HG02973 (cell line): ENCODE data around the gene SLC22A12.

ENCODE experiments used
- ATAC-seq: cut with Tn5 transposase; IDR thresholded peaks from one replicate; pipeline ENCODE4 v1.9.1; 2021; ENCODE audit warnings: moderate library complexity; ENCODE audit not compliant: unreplicated experiment

The SLC22A12 gene

GRCh38 chr11:64562723-64563351 lies 28.2 kb upstream of the SLC22A12 start:
- ATAC-seq: no peak

DNA sequence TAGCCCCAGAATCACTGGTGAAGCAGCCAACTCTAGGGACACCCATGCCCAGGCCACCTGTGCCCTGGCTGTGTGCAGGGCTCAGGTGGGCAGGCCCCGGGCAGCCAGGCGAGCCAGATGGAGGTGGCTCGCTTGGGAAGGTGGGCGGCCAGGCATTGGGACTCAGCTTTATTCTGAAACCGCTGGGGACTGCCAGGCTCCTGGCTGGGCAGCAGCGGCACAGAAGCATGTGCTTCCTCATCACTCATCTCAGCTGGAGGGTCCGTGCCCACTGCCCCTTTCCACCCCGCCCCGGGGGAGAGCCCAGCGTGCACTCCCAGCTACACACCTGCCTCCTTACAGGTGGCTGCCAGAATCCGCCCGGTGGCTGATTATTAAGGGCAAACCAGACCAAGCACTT lies 27.1 kb upstream of the SLC22A12 start:
- no peak for ATAC-seq

GRCh38 chr11:64564419-64564818 lies 26.6 kb upstream of the SLC22A12 start:
- no peak for ATAC-seq

DNA sequence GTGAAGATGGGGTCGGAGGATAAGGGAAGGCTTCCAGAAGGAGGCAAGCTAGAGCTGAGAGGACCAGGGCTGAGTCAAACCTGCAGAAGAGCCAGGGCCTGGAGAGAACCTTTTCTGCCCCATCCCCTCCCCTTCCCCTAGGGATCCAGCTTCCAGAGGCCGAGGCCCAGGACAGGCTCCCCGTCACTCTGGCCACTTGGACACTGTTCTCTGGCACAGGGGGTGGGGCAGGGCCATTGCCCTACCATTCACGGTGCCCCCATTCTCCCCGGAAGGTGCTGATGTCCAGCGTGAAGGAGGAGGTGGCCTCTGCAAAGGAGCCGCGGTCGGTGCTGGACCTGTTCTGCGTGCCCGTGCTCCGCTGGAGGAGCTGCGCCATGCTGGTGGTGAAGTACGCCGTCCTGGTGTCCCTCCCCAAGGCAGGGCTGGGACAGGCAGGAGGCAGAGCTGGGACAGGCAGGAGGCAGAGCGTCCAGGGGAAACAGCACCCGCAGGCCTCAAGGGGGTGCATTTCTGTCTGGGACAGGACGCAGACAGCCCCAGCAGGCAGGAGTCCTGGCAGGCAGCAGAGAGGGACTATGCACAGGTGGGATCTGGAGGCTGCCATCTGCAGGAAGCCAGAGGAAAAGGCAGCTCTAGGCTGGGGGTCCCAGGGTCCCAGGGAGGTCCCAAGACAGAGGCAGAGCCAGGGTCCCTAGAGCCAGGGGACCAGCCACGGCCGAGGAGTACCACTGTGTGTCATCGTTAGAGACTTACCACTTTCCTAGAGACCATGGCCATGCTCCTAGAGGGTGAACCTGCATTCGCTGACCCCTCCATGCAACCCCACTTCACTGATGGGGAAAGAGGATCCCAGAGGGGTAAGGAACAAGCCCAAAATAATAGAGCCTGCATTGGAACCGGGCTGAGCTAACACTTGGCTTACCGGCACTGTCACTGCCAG lies 25.8 kb upstream of the SLC22A12 start:
- ATAC-seq: no peak

DNA sequence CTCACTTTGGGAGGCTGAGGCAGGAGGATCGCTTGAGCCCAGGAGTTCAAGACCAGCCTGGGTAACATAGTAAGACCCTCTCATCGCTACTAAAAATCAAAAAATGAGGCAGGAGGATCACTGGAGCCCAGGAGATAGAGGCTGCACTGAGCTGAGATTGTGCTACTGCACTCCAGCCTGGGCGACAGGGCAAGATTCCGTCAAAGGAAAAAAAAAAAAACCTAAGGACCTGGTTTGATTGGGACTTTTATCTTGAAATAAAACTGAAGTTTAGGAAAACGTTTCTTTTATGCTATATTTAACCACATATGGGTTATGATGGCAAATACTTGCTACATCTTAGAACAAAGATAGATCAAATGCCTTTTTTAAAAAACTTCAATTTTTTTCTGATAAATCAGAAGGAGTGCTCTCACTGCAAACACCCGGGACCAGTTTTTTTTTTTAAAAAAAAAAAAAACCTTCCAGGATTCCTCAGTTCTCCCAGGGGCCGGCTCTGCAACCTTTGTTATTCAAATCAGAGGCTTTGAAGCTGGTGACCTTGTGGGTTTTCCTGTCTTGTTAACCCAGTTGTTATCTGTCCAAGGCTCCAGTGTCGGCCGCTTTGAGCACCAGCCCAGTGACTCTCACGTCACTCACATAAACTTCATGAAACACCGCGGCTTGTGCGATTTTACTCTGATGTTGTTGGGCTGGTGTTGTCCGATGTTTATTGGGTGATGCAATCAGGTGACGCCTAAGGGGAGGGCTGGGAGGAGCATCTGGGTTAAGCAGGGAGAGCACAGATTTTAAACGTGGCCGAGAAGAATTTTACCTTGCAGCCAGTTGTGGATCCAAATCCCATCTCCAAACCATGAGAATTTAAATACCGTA lies 24.7 kb upstream of the SLC22A12 start:
- no peak for ATAC-seq

DNA sequence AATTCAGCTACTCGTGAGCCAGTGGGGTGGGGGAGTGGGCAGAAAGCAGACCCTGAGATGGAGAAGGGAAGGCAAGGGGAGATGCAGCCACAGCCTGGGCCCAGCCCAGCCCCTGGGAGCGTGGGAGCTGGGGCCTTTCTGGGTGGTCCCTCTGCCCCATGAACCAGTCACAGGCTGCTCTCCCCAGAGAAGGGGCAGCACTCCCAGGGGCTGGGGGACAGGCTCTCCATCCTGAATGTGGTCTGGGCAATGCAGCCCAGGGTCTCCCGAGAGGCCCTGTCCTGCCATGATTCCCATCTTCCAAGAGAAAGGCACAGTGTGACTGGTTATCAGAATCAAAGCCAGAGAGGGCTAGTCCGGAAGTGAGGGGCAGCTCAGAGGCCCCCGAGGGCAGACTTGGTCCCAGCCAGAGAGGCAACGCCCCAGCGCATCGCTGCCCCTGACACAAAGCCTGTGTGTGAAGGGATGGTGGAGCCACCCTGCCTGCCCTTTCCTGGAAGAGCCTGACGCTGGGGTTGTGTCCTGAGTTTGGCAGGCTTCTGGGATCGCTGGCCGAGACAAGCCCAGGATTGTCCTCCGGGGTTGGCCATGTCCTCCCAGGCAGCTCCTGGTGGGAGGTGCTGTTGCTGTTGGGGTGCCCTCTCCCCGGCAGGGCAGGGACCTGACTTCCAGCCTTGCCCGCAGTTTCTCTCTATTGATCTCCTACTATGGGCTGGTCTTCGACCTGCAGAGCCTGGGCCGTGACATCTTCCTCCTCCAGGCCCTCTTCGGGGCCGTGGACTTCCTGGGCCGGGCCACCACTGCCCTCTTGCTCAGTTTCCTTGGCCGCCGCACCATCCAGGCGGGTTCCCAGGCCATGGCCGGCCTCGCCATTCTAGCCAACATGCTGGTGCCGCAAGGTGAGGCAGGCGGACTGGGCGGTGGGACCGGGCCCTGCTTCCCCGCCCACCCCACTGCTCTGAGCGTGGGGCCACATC lies 23.8 kb upstream of the SLC22A12 start:
- ATAC-seq: no peak

DNA sequence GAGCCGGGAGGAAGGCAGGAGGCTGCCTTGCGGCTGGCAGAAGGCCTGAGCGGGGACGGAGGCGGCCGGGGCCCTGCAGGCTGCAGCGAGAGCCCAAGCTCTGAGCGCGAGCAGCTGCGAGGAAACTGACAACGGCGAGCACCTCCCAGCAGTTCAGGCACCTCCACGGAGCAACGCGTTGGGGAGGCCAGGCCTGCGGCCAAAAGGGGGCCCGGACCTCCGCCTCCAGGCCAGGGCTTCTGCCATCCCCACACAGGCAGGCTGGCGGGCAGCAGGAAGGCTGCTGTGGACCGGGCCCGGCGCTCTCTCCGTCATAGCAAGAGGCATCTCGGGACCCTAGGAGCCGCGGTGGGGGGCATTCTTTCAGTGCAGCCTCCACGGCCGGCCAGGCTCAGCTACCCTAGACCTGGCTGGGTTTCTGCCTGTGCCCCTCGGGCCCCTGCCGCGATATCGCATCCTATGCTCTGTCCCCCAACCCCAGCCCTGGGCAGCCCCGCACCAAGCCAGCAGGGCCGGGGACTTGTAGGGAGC lies 22.9 kb upstream of the SLC22A12 start:
- ATAC-seq: no peak

- ATAC-seq: no peak
Observed at GRCh38 chr11:64568584-64569140, 22.4 kb upstream of the SLC22A12 start.

DNA sequence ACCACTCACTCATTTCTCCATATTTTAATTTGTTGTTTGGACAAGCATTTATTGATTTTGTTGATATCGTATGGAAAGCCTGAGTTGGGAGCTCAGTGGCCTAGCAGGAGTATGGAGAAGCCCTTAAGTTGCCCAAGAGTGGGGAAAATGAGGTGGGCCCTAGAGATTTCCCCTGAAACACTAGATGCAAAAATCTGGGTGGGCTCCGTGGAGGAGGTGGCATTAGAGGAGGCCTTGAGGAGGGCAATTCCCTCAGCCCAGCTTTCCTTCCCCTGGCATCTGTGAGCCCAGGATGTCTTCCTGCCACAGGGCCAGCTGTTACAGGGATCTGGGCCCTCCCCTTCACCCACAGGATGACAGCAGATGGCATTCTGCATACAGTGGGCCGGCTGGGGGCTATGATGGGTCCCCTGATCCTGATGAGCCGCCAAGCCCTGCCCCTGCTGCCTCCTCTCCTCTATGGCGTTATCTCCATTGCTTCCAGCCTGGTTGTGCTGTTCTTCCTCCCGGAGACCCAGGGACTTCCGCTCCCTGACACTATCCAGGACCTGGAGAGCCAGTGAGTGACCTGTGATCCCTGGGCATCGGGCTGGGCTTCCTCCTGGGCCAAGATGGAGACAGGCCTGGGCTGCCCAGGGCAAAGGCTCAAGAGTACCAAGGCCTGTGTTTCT lies 21.6 kb upstream of the SLC22A12 start:
- ATAC-seq: no peak

- ATAC-seq: no peak
Observed at GRCh38 chr11:64570341-64570740, 20.7 kb upstream of the SLC22A12 start.

GRCh38 chr11:64571050-64571409 lies 20.0 kb upstream of the SLC22A12 start:
- no peak for ATAC-seq

GRCh38 chr11:64571410-64572091 lies 19.5 kb upstream of the SLC22A12 start:
- no peak for ATAC-seq

- ATAC-seq: no peak
Observed at GRCh38 chr11:64572143-64572542, 18.9 kb upstream of the SLC22A12 start.

GRCh38 chr11:64577202-64577601 lies 13.8 kb upstream of the SLC22A12 start:
- no peak for ATAC-seq

DNA sequence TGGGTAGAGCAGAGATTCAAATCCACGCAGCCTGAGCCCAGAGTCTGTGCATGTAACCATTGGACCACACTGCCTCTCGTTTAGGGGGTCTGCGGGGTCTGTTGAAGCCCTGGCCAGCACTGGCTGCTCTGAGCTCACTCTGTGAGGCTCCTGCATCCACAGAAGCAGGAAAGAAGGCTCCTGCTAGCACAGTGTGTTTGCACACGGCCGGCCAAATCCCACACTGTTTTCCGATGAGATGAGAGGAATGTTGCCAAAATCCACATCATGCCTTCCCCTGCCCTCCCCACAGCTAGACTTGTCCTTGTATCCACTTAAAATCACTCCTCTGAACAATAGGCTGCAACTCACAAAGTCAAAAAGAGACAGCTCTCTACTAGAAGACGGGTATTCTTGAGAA lies 10.6 kb upstream of the SLC22A12 start:
- ATAC-seq: no peak

- ATAC-seq: no peak
Observed at GRCh38 chr11:64581057-64581523, 9.9 kb upstream of the SLC22A12 start.

GRCh38 chr11:64582885-64583284 lies 8.1 kb upstream of the SLC22A12 start:
- ATAC-seq: no peak
